H9 (cell line): ENCODE measurements around the gene CBX3. TPM values are rescaled to one million over a fixed set of nuclear protein-coding genes. Genes with fewer than 3 reads are reported as not detected.

Experiments
- DNase-seq: peaks from one replicate; pipeline ENCODE4 v3.0.0-alpha.2; 2017
- H2AFZ ChIP-seq: one replicate; pipeline ENCODE4 v1.6.1; 2013; ENCODE audit warnings: mild to moderate bottlenecking, low read length, control low read depth, moderate library complexity
- H2AK5ac ChIP-seq: 2 replicates; pipeline ENCODE4 v1.6.1; 2013; ENCODE audit warnings: low read length, control low read depth, mixed read lengths; ENCODE audit not compliant: insufficient read length
- H2BK120ac ChIP-seq: one replicate; pipeline ENCODE4 v1.6.1; 2013; ENCODE audit warnings: low read depth, mild to moderate bottlenecking, low read length, control low read depth, inconsistent platforms; ENCODE audit not compliant: poor library complexity, severe bottlenecking
- H2BK12ac ChIP-seq: 2 replicates; pipeline ENCODE4 v1.6.1; 2013; ENCODE audit warnings: low read length, control low read depth, mixed read lengths, low read depth; ENCODE audit not compliant: insufficient read length
- H2BK15ac ChIP-seq: 2 replicates; pipeline ENCODE4 v1.6.1; 2013; ENCODE audit warnings: low read depth, low read length, control low read depth
- H2BK20ac ChIP-seq: one replicate; pipeline ENCODE4 v1.6.1; 2013; ENCODE audit warnings: low read depth, mild to moderate bottlenecking, low read length, control low read depth, inconsistent platforms; ENCODE audit not compliant: poor library complexity, severe bottlenecking
- H2BK5ac ChIP-seq: 2 replicates; pipeline ENCODE4 v1.6.1; 2013; ENCODE audit warnings: low read length, control low read depth, mixed read lengths; ENCODE audit not compliant: insufficient read length
- H3K14ac ChIP-seq: 2 replicates; pipeline ENCODE4 v1.6.1; 2013; ENCODE audit warnings: low read length, control low read depth; ENCODE audit not compliant: insufficient read depth
- H3K18ac ChIP-seq: 2 replicates; pipeline ENCODE4 v1.6.1; 2013; ENCODE audit warnings: low read depth, mild to moderate bottlenecking, mixed read lengths, low read length, control low read depth; ENCODE audit not compliant: insufficient read length
- H3K23ac ChIP-seq: 2 replicates; pipeline ENCODE4 v1.6.1; 2013; ENCODE audit warnings: low read length, control low read depth, mixed read lengths, low read depth; ENCODE audit not compliant: insufficient read length
- H3K23me2 ChIP-seq: 2 replicates; pipeline ENCODE4 v1.6.1; 2013; ENCODE audit warnings: low read depth, mild to moderate bottlenecking, mixed read lengths, low read length, control low read depth; ENCODE audit not compliant: insufficient read length, poor library complexity, severe bottlenecking
- H3K27ac ChIP-seq: 2 replicates; pipeline ENCODE4 v1.5.1; 2013; ENCODE audit warnings: low read length, control low read depth, mixed read lengths, low read depth; ENCODE audit not compliant: insufficient read length
- H3K27me3 ChIP-seq: 2 replicates; pipeline ENCODE4 v1.6.1; 2013; ENCODE audit warnings: low read length, control low read depth, inconsistent platforms; ENCODE audit not compliant: insufficient read depth
- H3K4ac ChIP-seq: 2 replicates; pipeline ENCODE4 v1.6.1; 2013; ENCODE audit warnings: low read depth, mild to moderate bottlenecking, control low read depth, inconsistent platforms, low read length, moderate library complexity
- H3K4me1 ChIP-seq: 2 replicates; pipeline ENCODE4 v1.6.1; 2013; ENCODE audit warnings: low read length, control low read depth, inconsistent platforms; ENCODE audit not compliant: insufficient read depth
- H3K4me2 ChIP-seq: 2 replicates; pipeline ENCODE4 v1.6.1; 2013; ENCODE audit warnings: low read length, control low read depth, mixed read lengths; ENCODE audit not compliant: insufficient read length, insufficient read depth
- H3K56ac ChIP-seq: 2 replicates; pipeline ENCODE4 v1.6.1; 2013; ENCODE audit warnings: low read depth, mild to moderate bottlenecking, mixed read lengths, low read length, control low read depth; ENCODE audit not compliant: insufficient read length
- H3K79me1 ChIP-seq: 2 replicates; pipeline ENCODE4 v1.6.1; 2013; ENCODE audit warnings: low read depth, mild to moderate bottlenecking, moderate library complexity, low read length, control low read depth, inconsistent platforms; ENCODE audit not compliant: insufficient read depth, poor library complexity, severe bottlenecking
- H3K79me2 ChIP-seq: 2 replicates; pipeline ENCODE4 v1.6.1; 2013; ENCODE audit warnings: low read length, control low read depth, inconsistent platforms; ENCODE audit not compliant: insufficient read depth
- H3K9ac ChIP-seq: 2 replicates; pipeline ENCODE4 v1.6.1; 2013; ENCODE audit warnings: low read length, control low read depth, mixed read lengths; ENCODE audit not compliant: insufficient read length; ENCODE audit errors: extremely low read depth
- H3K9me3 ChIP-seq: one replicate; pipeline ENCODE4 v1.6.1; 2013; ENCODE audit warnings: low read depth, low read length, inconsistent platforms; ENCODE audit not compliant: control insufficient read depth
- H3T11ph ChIP-seq: one replicate; pipeline ENCODE4 v1.6.1; 2013; ENCODE audit warnings: mild to moderate bottlenecking, low read length, control low read depth, inconsistent platforms
- H4K20me1 ChIP-seq: one replicate; pipeline ENCODE4 v1.6.1; 2013; ENCODE audit not compliant: control insufficient read depth, insufficient read length, insufficient read depth
- H4K5ac ChIP-seq: 2 replicates; pipeline ENCODE4 v1.6.1; 2013; ENCODE audit warnings: low read depth, mild to moderate bottlenecking, mixed read lengths, low read length, control low read depth; ENCODE audit not compliant: insufficient read length
- H4K8ac ChIP-seq: replicated peaks from 2 replicates; pipeline ENCODE4 v1.6.1; 2013; ENCODE audit warnings: low read length, control low read depth, mixed read lengths, low read depth; ENCODE audit not compliant: insufficient read length
- H4K91ac ChIP-seq: 2 replicates; pipeline ENCODE4 v1.6.1; 2013; ENCODE audit warnings: low read depth, mild to moderate bottlenecking, moderate library complexity, mixed read lengths, low read length, control low read depth; ENCODE audit not compliant: insufficient read length
- H3K27ac Mint-ChIP-seq, 3 experiments: 2 replicates in 2 of 3; 3 replicates in 1 of 3; pipeline ENCODE4 v1.8.0; 2020 to 2021; ENCODE audit warnings: mixed read lengths in 3 of 3, mild to moderate bottlenecking in 1 of 3, moderate library complexity in 1 of 3
- H3K27me3 Mint-ChIP-seq: 2 replicates; pipeline ENCODE4 v1.8.0; 2021; ENCODE audit warnings: low read depth, mild to moderate bottlenecking, moderate library complexity, mixed read lengths
- H3K36me3 Mint-ChIP-seq, 3 experiments: 2 replicates in 2 of 3; 3 replicates in 1 of 3; pipeline ENCODE4 v1.8.0; 2020 to 2021; ENCODE audit warnings: low read depth in 3 of 3, mixed read lengths in 3 of 3; ENCODE audit not compliant: insufficient read depth in 1 of 3
- H3K4me1 Mint-ChIP-seq, 2 experiments: 2 replicates each; pipeline ENCODE4 v1.8.0; 2020; ENCODE audit warnings: mixed read lengths in 2 of 2
- H3K4me3 Mint-ChIP-seq, 2 experiments: 2 replicates in 1 of 2; 3 replicates in 1 of 2; pipeline ENCODE4 v1.8.0; 2020 to 2021; ENCODE audit warnings: mild to moderate bottlenecking in 2 of 2, mixed read lengths in 2 of 2, moderate library complexity in 1 of 2
- H3K9me3 Mint-ChIP-seq, 2 experiments: 2 replicates in 1 of 2; 3 replicates in 1 of 2; pipeline ENCODE4 v1.8.0; 2020; ENCODE audit warnings: mild to moderate bottlenecking in 2 of 2, mixed read lengths in 2 of 2, moderate library complexity in 1 of 2
- CTCF ChIP-seq: fragments of 200-600 bp; sonication (generic); conservative IDR thresholded peaks from 3 replicates; pipeline ENCODE4 v1.8.0; 2021; ENCODE audit warnings: antibody characterized with exemption, mild to moderate bottlenecking
- WGBS: extraction: QIAGEN DNeasy Blood & Tissue Kit; methylation state at CpG from one replicate; pipeline ENCODE4 v1.1.7; 2013; ENCODE audit warnings: missing lambda C conversion rate, low lambda C conversion rate, mixed read lengths; ENCODE audit not compliant: insufficient read length; ENCODE audit errors: extremely low coverage; 5-methylcytosine and 5-hydroxymethylcytosine counted together
- total RNA-seq: library from RNA; stranded (reverse); gene quantifications from 2 replicates; pipeline ENCODE4 v1.2.1, GENCODE V29; 2021

Gene CBX3
- total RNA-seq, 1 experiment from 2014 or later, result 288 TPM

GRCh38 chr7:26195867-26196657 lies 5.5 kb upstream of the CBX3 start:
- H3K56ac ChIP-seq, result no peak overlapping the region
- peaks cover 3% of the 10 kb centered on the region for H3K79me1 ChIP-seq
- no peak for DNase-seq
- no peak overlapping the region for H2BK20ac ChIP-seq
- H3K23ac ChIP-seq, result no peak overlapping the region
- no peak overlapping the region for H2BK15ac ChIP-seq
- peaks cover 47% of the 10 kb centered on the region for H3K79me2 ChIP-seq
- H3K4me2 ChIP-seq, result peak overlapping the region; percentile 87
- H3K18ac ChIP-seq, result no peak overlapping the region
- H3K4me1 ChIP-seq, result peaks cover 2% of the 10 kb centered on the region
- H2BK120ac ChIP-seq, result no peak overlapping the region
- Mint-ChIP-seq H3K27me3 (peaks cover 9% of the 10 kb centered on the region), H3K36me3 (peaks cover 89 to 94% (median 93%) of the 10 kb centered on the region in 3 experiments), H3K9me3 (peaks cover 17 to 21% of the 10 kb centered on the region in 2 experiments), H3K27ac (peak overlapping the region; percentile 56 to 97 (median 67); a peak in 6 of 7 replicates), H3K4me3 (peak overlapping the region; percentile 100), H3K4me1 (peaks cover 28 to 53% of the 10 kb centered on the region in 2 experiments)
- no peak overlapping the region for H2AFZ ChIP-seq
- H3K27me3 ChIP-seq, result no peaks in the 10 kb centered on the region
- H3K9ac ChIP-seq, result no peak overlapping the region
- H3K14ac ChIP-seq, result no peak overlapping the region
- no peak overlapping the region for H3K27ac ChIP-seq
- no peak overlapping the region for H3T11ph ChIP-seq
- no peak overlapping the region for H4K8ac ChIP-seq
- no peaks in the 10 kb centered on the region for H3K9me3 ChIP-seq
- H3K4ac ChIP-seq, result no peak overlapping the region
- WGBS, result no CpG with 5 or more reads among the region's 10 CpGs
- no peak overlapping the region for H2BK12ac ChIP-seq
- no peak overlapping the region for H4K5ac ChIP-seq
- H2BK5ac ChIP-seq, result no peak overlapping the region
- no peak overlapping the region for H4K91ac ChIP-seq
- H3K23me2 ChIP-seq, result peaks cover 2% of the 10 kb centered on the region
- no peaks in the 10 kb centered on the region for H4K20me1 ChIP-seq
- H2AK5ac ChIP-seq, result no peak overlapping the region
- no peak for TF ChIP-seq CTCF
